ENCODE results near the gene NCK2. TPM values are rescaled to one million over a fixed set of nuclear protein-coding genes. Genes with fewer than 3 reads are reported as not detected.
A peak's percentile ranks its signal among the peaks of the same experiment; 100 is the strongest.

Gene NCK2
- total and polyA plus RNA-seq, 7 experiments from 2014 or later = 30.8 to 134 (median 105) TPM

GRCh38 chr2:105798595-105798994 is 53.9 kb downstream of the NCK2 start:
- intact Hi-C loops (cut with micrococcal nuclease) = loop anchor here (1.0 to 10.0 kb wide), 10 partner anchors 8 to 434 kb away; partner anchors contain the start of gene UXS1 (in 1 of the 2)
- H3K4me3 Mint-ChIP-seq = peak overlapping the region; percentile 70 to 92 (median 78)
- no peaks in the 10 kb centered on the region for H3K27me3 Mint-ChIP-seq
- Histone ChIP-seq H3K9me3 (ENCODE audit: control insufficient read depth in 2 of 3, low read length in 3 of 3) (no peaks in the 10 kb centered on the region), H3K4me3 (ENCODE audit: low read length) (peak overlapping the region; percentile 34), H3K27me3 (ENCODE audit: control insufficient read depth in 2 of 2, insufficient read depth in 2 of 2, low read length in 2 of 2) (no peaks in the 10 kb centered on the region), H3K36me3 (ENCODE audit: control insufficient read depth in 2 of 3, insufficient read depth in 3 of 3, low read length in 3 of 3) (no peaks in the 10 kb centered on the region), H3K4me1 (ENCODE audit: control insufficient read depth in 2 of 2, insufficient read depth in 2 of 2, low read length in 2 of 2) (peaks cover 92 to 93% of the 10 kb centered on the region in 2 donors), H3K27ac (ENCODE audit: low read depth, low read length) (peak overlapping the region; percentile 74)
- H3K9me3 Mint-ChIP-seq = peaks cover 0 to 5% (median 0%) of the 10 kb centered on the region in 11 donors
- peak in 6 of 9 donors; percentile 54 to 77 (median 69) for DNase-seq
- ATAC-seq = peak; percentile 53
- H3K4me1 Mint-ChIP-seq = peaks cover 75 to 100% (median 94%) of the 10 kb centered on the region in 7 donors
- POLR2A ChIA-PET = interaction anchor here (0.7 to 4.6 kb wide), 18 partner anchors 9 to 298 kb away, joined by 3 to 51 read pairs (median 5); no protein-coding TSS in a partner anchor
- peak overlapping the region; percentile 92 to 100 (median 99) for H3K27ac Mint-ChIP-seq
- CTCF ChIA-PET = interaction anchor here (1.2 to 2.2 kb wide), 6 partner anchors 10 to 286 kb away, joined by 3 to 10 read pairs (median 3); no protein-coding TSS in a partner anchor
- H3K36me3 Mint-ChIP-seq = peaks cover 4 to 26% (median 22%) of the 10 kb centered on the region in 5 donors

- Mint-ChIP-seq H3K27ac (peak overlapping the region; percentile 92 to 100 (median 99)), H3K4me1 (peaks cover 83 to 100% (median 98%) of the 10 kb centered on the region in 7 donors), H3K4me3 (peak overlapping the region; percentile 60 to 89 (median 82)), H3K9me3 (peaks cover 0 to 5% (median 0%) of the 10 kb centered on the region in 11 donors), H3K27me3 (no peaks in the 10 kb centered on the region), H3K36me3 (peaks cover 4 to 32% (median 22%) of the 10 kb centered on the region in 5 donors)
- ChIA-PET POLR2A (interaction anchor here (0.8 to 4.6 kb wide), 6 partner anchors 9 to 54 kb away, joined by 3 to 51 read pairs (median 6); no protein-coding TSS in a partner anchor), CTCF (interaction anchor here (0.7 to 2.2 kb wide), 6 partner anchors 19 to 224 kb away, joined by 3 to 10 read pairs (median 4); no protein-coding TSS in a partner anchor)
- intact Hi-C loops (cut with micrococcal nuclease) = no loop called here
- H3K4me1 ChIP-seq (ENCODE audit: control insufficient read depth in 2 of 2, insufficient read depth in 2 of 2, low read length in 2 of 2) = peaks cover 99 to 100% of the 10 kb centered on the region in 2 donors
- peak in 6 of 9 donors; percentile 47 to 61 (median 48) for DNase-seq
- peak overlapping the region; percentile 74 for H3K27ac ChIP-seq (ENCODE audit: low read depth, low read length)
- ATAC-seq = no peak
- H3K36me3 ChIP-seq (ENCODE audit: control insufficient read depth in 2 of 3, insufficient read depth in 3 of 3, low read length in 3 of 3) = no peaks in the 10 kb centered on the region
- no peaks in the 10 kb centered on the region for H3K27me3 ChIP-seq (ENCODE audit: control insufficient read depth in 2 of 2, insufficient read depth in 2 of 2, low read length in 2 of 2)
- H3K4me3 ChIP-seq (ENCODE audit: low read length) = peak overlapping the region; percentile 6
- no peaks in the 10 kb centered on the region for H3K9me3 ChIP-seq (ENCODE audit: control insufficient read depth in 2 of 3, low read length in 3 of 3)
Observed at GRCh38 chr2:105800036-105800713, 55.5 kb downstream of the NCK2 start.

DNA sequence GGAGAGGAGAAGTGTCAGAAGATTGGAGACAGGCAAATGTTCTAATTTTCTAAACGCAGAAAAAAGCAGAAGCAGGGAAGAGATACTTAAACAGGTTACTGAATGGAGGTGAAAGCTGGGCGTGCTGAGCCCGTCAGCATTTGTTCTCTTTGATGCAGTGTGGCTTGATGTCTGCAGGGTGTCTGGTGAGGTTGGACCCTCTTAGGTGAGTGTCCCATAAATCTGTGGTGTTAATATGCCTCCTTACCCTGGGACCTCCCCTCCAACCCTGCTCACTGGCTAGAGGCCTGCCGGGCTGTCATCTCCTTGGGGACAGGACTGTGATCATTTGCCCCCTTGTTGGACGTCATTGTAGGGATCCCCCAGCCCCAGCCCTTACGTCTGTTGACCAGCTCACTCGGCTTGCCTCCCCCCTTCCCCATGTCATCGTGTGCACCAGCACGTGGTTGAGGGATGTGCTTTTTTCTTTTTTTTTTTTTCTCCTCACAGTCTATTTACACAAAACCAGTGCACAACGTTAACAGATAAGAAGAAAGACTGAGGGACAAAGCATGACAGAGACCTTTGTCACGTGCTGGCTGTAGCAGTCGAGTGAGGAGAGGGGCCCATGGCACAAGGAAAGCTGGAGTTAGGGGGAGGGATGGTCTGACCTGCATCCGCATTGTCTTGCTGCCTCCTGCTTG is 56.4 kb downstream of the NCK2 start:
- Mint-ChIP-seq H3K4me3 (peak overlapping the region; percentile 60 to 89 (median 82)), H3K9me3 (peaks cover 0 to 5% (median 0%) of the 10 kb centered on the region in 11 donors), H3K36me3 (peaks cover 4 to 34% (median 27%) of the 10 kb centered on the region in 5 donors), H3K27me3 (no peaks in the 10 kb centered on the region), H3K27ac (peak overlapping the region; percentile 92 to 100 (median 99)), H3K4me1 (peaks cover 76 to 100% (median 98%) of the 10 kb centered on the region in 7 donors)
- Histone ChIP-seq H3K27ac (ENCODE audit: low read depth, low read length) (peak overlapping the region; percentile 74), H3K27me3 (ENCODE audit: control insufficient read depth in 2 of 2, insufficient read depth in 2 of 2, low read length in 2 of 2) (no peaks in the 10 kb centered on the region), H3K4me1 (ENCODE audit: control insufficient read depth in 2 of 2, insufficient read depth in 2 of 2, low read length in 2 of 2) (peaks cover 91 to 95% of the 10 kb centered on the region in 2 donors), H3K9me3 (ENCODE audit: control insufficient read depth in 2 of 3, low read length in 3 of 3) (no peaks in the 10 kb centered on the region), H3K36me3 (ENCODE audit: control insufficient read depth in 2 of 3, insufficient read depth in 3 of 3, low read length in 3 of 3) (no peaks in the 10 kb centered on the region), H3K4me3 (ENCODE audit: low read length) (peak overlapping the region; percentile 6)
- intact Hi-C loops (cut with micrococcal nuclease) = loop anchor here in 1 of 2 donors (1.0 kb wide), 1 partner anchor 8 kb away; no protein-coding TSS in a partner anchor
- ChIA-PET CTCF (interaction anchor here (0.7 to 1.4 kb wide), 4 partner anchors 24 to 225 kb away, joined by 3 to 6 read pairs (median 4); no protein-coding TSS in a partner anchor), POLR2A (interaction anchor here (0.8 to 4.6 kb wide), 7 partner anchors 10 to 55 kb away, joined by 3 to 51 read pairs (median 4); no protein-coding TSS in a partner anchor)
- DNase-seq (peak in 1 of 9 donors; percentile 36), ATAC-seq (no peak)

GRCh38 chr2:105801961-105802360 is 57.2 kb downstream of the NCK2 start:
- peaks cover 87 to 95% of the 10 kb centered on the region in 2 donors for H3K4me1 ChIP-seq (ENCODE audit: control insufficient read depth in 2 of 2, insufficient read depth in 2 of 2, low read length in 2 of 2)
- H3K4me3 Mint-ChIP-seq = peak overlapping the region; percentile 60 to 89 (median 81)

DNA sequence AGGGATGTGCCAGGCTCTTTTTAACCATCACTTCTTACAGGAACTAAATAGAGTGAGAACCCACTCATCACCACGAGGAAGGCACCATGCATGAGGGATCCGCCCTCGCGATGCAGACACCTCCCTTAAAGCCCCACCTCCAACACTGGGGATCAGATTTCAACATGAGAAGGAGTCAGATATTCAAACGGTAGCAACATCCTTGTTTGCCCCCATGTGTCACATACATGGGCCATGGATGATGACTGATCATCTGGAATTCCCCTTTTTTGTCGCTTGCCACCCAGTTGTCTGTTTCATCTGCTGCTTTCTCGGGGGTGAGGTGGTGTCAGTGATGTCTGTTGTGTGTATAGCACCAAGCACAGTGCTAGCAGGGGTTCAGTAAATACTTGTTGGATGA is 57.9 kb downstream of the NCK2 start:
- H3K4me1 ChIP-seq (ENCODE audit: control insufficient read depth in 2 of 2, insufficient read depth in 2 of 2, low read length in 2 of 2) = peaks cover 86 to 93% of the 10 kb centered on the region in 2 donors
- no peaks in the 10 kb centered on the region for H3K9me3 ChIP-seq (ENCODE audit: control insufficient read depth in 2 of 3, low read length in 3 of 3)
- H3K36me3 ChIP-seq (ENCODE audit: control insufficient read depth in 2 of 3, insufficient read depth in 3 of 3, low read length in 3 of 3) = no peaks in the 10 kb centered on the region
- DNase-seq = peak in 8 of 9 donors; percentile 36 to 90 (median 61)
- Mint-ChIP-seq H3K9me3 (peaks cover 0 to 3% (median 0%) of the 10 kb centered on the region in 11 donors), H3K36me3 (peaks cover 4 to 34% (median 27%) of the 10 kb centered on the region in 5 donors), H3K27ac (peak overlapping the region; percentile 92 to 100 (median 99)), H3K4me1 (peaks cover 72 to 98% (median 96%) of the 10 kb centered on the region in 7 donors), H3K27me3 (no peaks in the 10 kb centered on the region), H3K4me3 (peak overlapping the region; percentile 60 to 89 (median 81))
- H3K27me3 ChIP-seq (ENCODE audit: control insufficient read depth in 2 of 2, insufficient read depth in 2 of 2, low read length in 2 of 2) = no peaks in the 10 kb centered on the region
- POLR2A ChIA-PET = interaction anchor here (0.7 to 1.2 kb wide), 7 partner anchors 11 to 230 kb away, joined by 3 to 7 read pairs (median 3); no protein-coding TSS in a partner anchor
- H3K4me3 ChIP-seq (ENCODE audit: low read length) = peak overlapping the region; percentile 3
- intact Hi-C loops (cut with micrococcal nuclease) = loop anchor here in 1 of 2 donors (2.0 kb wide), 1 partner anchor 20 kb away; no protein-coding TSS in a partner anchor
- H3K27ac ChIP-seq (ENCODE audit: low read depth, low read length) = peak overlapping the region; percentile 74
- ATAC-seq = peak; percentile 84
- CTCF ChIA-PET = interaction anchor here (0.8 kb wide), 1 partner anchor 64 kb away, joined by 4 read pairs; no protein-coding TSS in a partner anchor

More at GRCh38 chr2:105801961-105802360, 57.2 kb downstream of the NCK2 start:
- Histone ChIP-seq H3K4me3 (ENCODE audit: low read length) (peak overlapping the region; percentile 3), H3K27ac (ENCODE audit: low read depth, low read length) (peak overlapping the region; percentile 74), H3K36me3 (ENCODE audit: control insufficient read depth in 2 of 3, insufficient read depth in 3 of 3, low read length in 3 of 3) (no peaks in the 10 kb centered on the region), H3K9me3 (ENCODE audit: control insufficient read depth in 2 of 3, low read length in 3 of 3) (no peaks in the 10 kb centered on the region), H3K27me3 (ENCODE audit: control insufficient read depth in 2 of 2, insufficient read depth in 2 of 2, low read length in 2 of 2) (no peaks in the 10 kb centered on the region)
- peak overlapping the region; percentile 92 to 100 (median 99) for H3K27ac Mint-ChIP-seq
- DNase-seq (no peak), ATAC-seq (no peak)
- H3K27me3 Mint-ChIP-seq = no peaks in the 10 kb centered on the region
- peaks cover 75 to 100% (median 98%) of the 10 kb centered on the region in 7 donors for H3K4me1 Mint-ChIP-seq
- peaks cover 4 to 34% (median 27%) of the 10 kb centered on the region in 5 donors for H3K36me3 Mint-ChIP-seq
- H3K9me3 Mint-ChIP-seq = peaks cover 0 to 4% (median 0%) of the 10 kb centered on the region in 11 donors
- POLR2A ChIA-PET = interaction anchor here (0.9 to 4.6 kb wide), 4 partner anchors 12 to 55 kb away, joined by 3 to 51 read pairs (median 3); no protein-coding TSS in a partner anchor
- CTCF ChIA-PET = interaction anchor here (0.8 to 1.4 kb wide), 2 partner anchors 65 to 77 kb away, joined by 4 to 6 read pairs; no protein-coding TSS in a partner anchor
- intact Hi-C loops (cut with micrococcal nuclease) = loop anchor here in 1 of 2 donors (1.0 to 2.0 kb wide), 2 partner anchors 7 to 21 kb away; no protein-coding TSS in a partner anchor
